Activated naive CD8-positive, alpha-beta T cell (primary cell): Measurements from ENCODE around the gene CPNE7.
"Not testable (repeated sequence)": the region's sequence is repeated elsewhere in the genome, so short reads cannot be mapped to it uniquely, and the experiment has no call there.

Experiments used
- H3K27ac Mint-ChIP-seq: one replicate; pipeline ENCODE4 v1.8.0; 2021; ENCODE audit warnings: mixed read lengths
- H3K27me3 Mint-ChIP-seq: one replicate; pipeline ENCODE4 v1.8.0; 2021; ENCODE audit warnings: mixed read lengths
- H3K36me3 Mint-ChIP-seq: one replicate; pipeline ENCODE4 v1.8.0; 2021; ENCODE audit warnings: mixed read lengths
- H3K4me1 Mint-ChIP-seq: one replicate; pipeline ENCODE4 v1.8.0; 2021; ENCODE audit warnings: low read depth, mixed read lengths
- H3K4me3 Mint-ChIP-seq: one replicate; pipeline ENCODE4 v1.8.0; 2021; ENCODE audit warnings: mild to moderate bottlenecking, mixed read lengths
- H3K9me3 Mint-ChIP-seq: one replicate; pipeline ENCODE4 v1.8.0; 2021; ENCODE audit warnings: low read depth, mixed read lengths

CPNE7 gene

GRCh38 chr16:89581861-89582563 lies 6.5 kb downstream of the CPNE7 start:
- H3K27me3 Mint-ChIP-seq, result no peaks in the 10 kb centered on the region
- H3K9me3 Mint-ChIP-seq, result no peaks in the 10 kb centered on the region
- no peak overlapping the region for H3K4me3 Mint-ChIP-seq
- H3K27ac Mint-ChIP-seq, result no peak overlapping the region
- no peaks in the 10 kb centered on the region for H3K4me1 Mint-ChIP-seq
- H3K36me3 Mint-ChIP-seq, result peaks cover 2% of the 10 kb centered on the region

GRCh38 chr16:89582614-89583196 lies 7.1 kb downstream of the CPNE7 start:
- Mint-ChIP-seq H3K4me3 (no peak overlapping the region), H3K9me3 (no peaks in the 10 kb centered on the region), H3K27ac (no peak overlapping the region), H3K4me1 (no peaks in the 10 kb centered on the region), H3K27me3 (no peaks in the 10 kb centered on the region), H3K36me3 (peaks cover 2% of the 10 kb centered on the region)

GRCh38 chr16:89583197-89583894 lies 7.8 kb downstream of the CPNE7 start:
- Mint-ChIP-seq H3K27ac (no peak overlapping the region), H3K4me1 (no peaks in the 10 kb centered on the region), H3K9me3 (no peaks in the 10 kb centered on the region), H3K4me3 (no peak overlapping the region), H3K36me3 (peaks cover under 1% of the 10 kb centered on the region), H3K27me3 (no peaks in the 10 kb centered on the region)

GRCh38 chr16:89583895-89584644 lies 8.5 kb downstream of the CPNE7 start:
- H3K36me3 Mint-ChIP-seq, result no peaks in the 10 kb centered on the region
- no peaks in the 10 kb centered on the region for H3K27me3 Mint-ChIP-seq
- H3K4me3 Mint-ChIP-seq, result no peak overlapping the region
- H3K4me1 Mint-ChIP-seq, result no peaks in the 10 kb centered on the region
- no peaks in the 10 kb centered on the region for H3K9me3 Mint-ChIP-seq
- no peak overlapping the region for H3K27ac Mint-ChIP-seq

- no peak overlapping the region for H3K27ac Mint-ChIP-seq
- no peak overlapping the region for H3K4me3 Mint-ChIP-seq
- H3K27me3 Mint-ChIP-seq, result no peaks in the 10 kb centered on the region
- no peaks in the 10 kb centered on the region for H3K9me3 Mint-ChIP-seq
- no peaks in the 10 kb centered on the region for H3K36me3 Mint-ChIP-seq
- no peaks in the 10 kb centered on the region for H3K4me1 Mint-ChIP-seq
These were observed 9.4 kb downstream of the CPNE7 start for GRCh38 chr16:89584768-89585549.

GRCh38 chr16:89586218-89586617 lies 10.7 kb downstream of the CPNE7 start:
- Mint-ChIP-seq H3K27me3 (no peaks in the 10 kb centered on the region), H3K27ac (no peak overlapping the region), H3K9me3 (no peaks in the 10 kb centered on the region), H3K36me3 (no peaks in the 10 kb centered on the region), H3K4me1 (no peaks in the 10 kb centered on the region), H3K4me3 (no peak overlapping the region)

- Mint-ChIP-seq H3K4me1 (no peaks in the 10 kb centered on the region), H3K9me3 (no peaks in the 10 kb centered on the region), H3K27ac (no peak overlapping the region), H3K4me3 (no peak overlapping the region), H3K27me3 (no peaks in the 10 kb centered on the region), H3K36me3 (no peaks in the 10 kb centered on the region)
These were observed 11.3 kb downstream of the CPNE7 start for GRCh38 chr16:89586853-89587252.

- H3K36me3 Mint-ChIP-seq, H3K27ac Mint-ChIP-seq, H3K4me3 Mint-ChIP-seq, H3K9me3 Mint-ChIP-seq, H3K27me3 Mint-ChIP-seq, H3K4me1 Mint-ChIP-seq: not testable (repeated sequence)
These were observed 12.1 kb downstream of the CPNE7 start for GRCh38 chr16:89587676-89588075.

- Mint-ChIP-seq H3K9me3 (no peaks in the 10 kb centered on the region), H3K36me3 (no peaks in the 10 kb centered on the region)
These were observed 13.0 kb downstream of the CPNE7 start for GRCh38 chr16:89588413-89589109.

GRCh38 chr16:89589241-89589926 lies 13.8 kb downstream of the CPNE7 start:
- Mint-ChIP-seq H3K9me3 (no peaks in the 10 kb centered on the region), H3K27me3 (no peaks in the 10 kb centered on the region), H3K4me1 (peaks cover 6% of the 10 kb centered on the region), H3K4me3 (no peak overlapping the region), H3K27ac (no peak overlapping the region), H3K36me3 (no peaks in the 10 kb centered on the region)

More at GRCh38 chr16:89588413-89589109, 13.0 kb downstream of the CPNE7 start:
- Mint-ChIP-seq H3K27me3 (no peaks in the 10 kb centered on the region), H3K27ac (no peak overlapping the region), H3K4me3 (no peak overlapping the region), H3K4me1 (peaks cover 2% of the 10 kb centered on the region)

- Mint-ChIP-seq H3K27me3 (no peaks in the 10 kb centered on the region), H3K27ac (peak overlapping the region; percentile 22), H3K36me3 (no peaks in the 10 kb centered on the region), H3K4me3 (peak overlapping the region; percentile 30), H3K9me3 (no peaks in the 10 kb centered on the region), H3K4me1 (peaks cover 6% of the 10 kb centered on the region)
These were observed 18.3 kb downstream of the CPNE7 start for GRCh38 chr16:89593841-89594240.

- Mint-ChIP-seq H3K27ac (no peak overlapping the region), H3K4me1 (peaks cover 6% of the 10 kb centered on the region), H3K9me3 (no peaks in the 10 kb centered on the region), H3K36me3 (no peaks in the 10 kb centered on the region), H3K27me3 (no peaks in the 10 kb centered on the region), H3K4me3 (no peak overlapping the region)
These were observed 19.9 kb downstream of the CPNE7 start for GRCh38 chr16:89595330-89596060.

GRCh38 chr16:89596061-89596689 lies 20.6 kb downstream of the CPNE7 start:
- Mint-ChIP-seq H3K27ac (no peak overlapping the region), H3K4me3 (no peak overlapping the region), H3K9me3 (no peaks in the 10 kb centered on the region), H3K4me1 (peaks cover 6% of the 10 kb centered on the region), H3K27me3 (no peaks in the 10 kb centered on the region), H3K36me3 (no peaks in the 10 kb centered on the region)
